ENCODE measurements around the gene MZT2B. TPM values are rescaled to one million over a fixed set of nuclear protein-coding genes. Genes with fewer than 3 reads are reported as not detected.
"Not testable (repeated sequence)": the region's sequence is repeated elsewhere in the genome, so short reads cannot be mapped to it uniquely, and the experiment has no call there.

The MZT2B gene
- total RNA-seq, 1 donor from 2014 or later: 369 TPM

GRCh38 chr2:130155956-130156623 lies 26.0 kb upstream of the MZT2B start:
- peak; percentile 1 for DNase-seq (ENCODE audit: low read depth)
- not testable (repeated sequence) for H3K4me3 ChIP-seq (ENCODE audit: low read depth, low read length)
- peak; percentile 59 for TF ChIP-seq CTCF (conservative IDR thresholded peaks at IDR 0.05; ENCODE audit: low read depth, low read length)

GRCh38 chr2:130156624-130157004 lies 25.4 kb upstream of the MZT2B start:
- H3K4me3 ChIP-seq (ENCODE audit: low read depth, low read length): no peak overlapping the region
- TF ChIP-seq CTCF (conservative IDR thresholded peaks at IDR 0.05; ENCODE audit: low read depth, low read length): no peak
- no peak for DNase-seq (ENCODE audit: low read depth)

GRCh38 chr2:130157354-130157753 lies 24.7 kb upstream of the MZT2B start:
- DNase-seq (ENCODE audit: low read depth): not testable (repeated sequence)

GRCh38 chr2:130157825-130158514 lies 24.1 kb upstream of the MZT2B start:
- not testable (repeated sequence) for DNase-seq (ENCODE audit: low read depth); H3K4me3 ChIP-seq (ENCODE audit: low read depth, low read length)

More at GRCh38 chr2:130157354-130157753, 24.7 kb upstream of the MZT2B start:
- not testable (repeated sequence) for H3K4me3 ChIP-seq (ENCODE audit: low read depth, low read length)

- DNase-seq (ENCODE audit: low read depth): no peak
- no peak for TF ChIP-seq CTCF (conservative IDR thresholded peaks at IDR 0.05; ENCODE audit: low read depth, low read length)
- no peak overlapping the region for H3K4me3 ChIP-seq (ENCODE audit: low read depth, low read length)
These were observed 23.4 kb upstream of the MZT2B start for GRCh38 chr2:130158631-130159030.

- H3K4me3 ChIP-seq (ENCODE audit: low read depth, low read length); DNase-seq (ENCODE audit: low read depth): not testable (repeated sequence)
These were observed 22.7 kb upstream of the MZT2B start for GRCh38 chr2:130159376-130159775.

GRCh38 chr2:130160131-130160530 lies 21.9 kb upstream of the MZT2B start:
- DNase-seq (ENCODE audit: low read depth): no peak
- TF ChIP-seq CTCF (conservative IDR thresholded peaks at IDR 0.05; ENCODE audit: low read depth, low read length): no peak
- H3K4me3 ChIP-seq (ENCODE audit: low read depth, low read length): no peak overlapping the region

GRCh38 chr2:130160838-130161705 lies 21.0 kb upstream of the MZT2B start:
- not testable (repeated sequence) for DNase-seq (ENCODE audit: low read depth)

GRCh38 chr2:130162486-130162885 lies 19.6 kb upstream of the MZT2B start:
- H3K4me3 ChIP-seq (ENCODE audit: low read depth, low read length); DNase-seq (ENCODE audit: low read depth): not testable (repeated sequence)

More at GRCh38 chr2:130160838-130161705, 21.0 kb upstream of the MZT2B start:
- not testable (repeated sequence) for H3K4me3 ChIP-seq (ENCODE audit: low read depth, low read length)
